Measurements from ENCODE around the gene ACOT7. TPM values are rescaled to one million over a fixed set of nuclear protein-coding genes. Genes with fewer than 3 reads are reported as not detected.

Gene ACOT7
- total and polyA plus RNA-seq, 2 of the 13 experiments (the other 11 are each of a cell fraction or from before 2014, with no cell fraction given): 33.0 to 55.8 TPM

- no peak for TF ChIP-seq HOMEZ (CRISPR knock-in tag; IDR thresholded peaks at IDR 0.05; ENCODE audit: low read depth)
- TF ChIP-seq, protein P1, sequence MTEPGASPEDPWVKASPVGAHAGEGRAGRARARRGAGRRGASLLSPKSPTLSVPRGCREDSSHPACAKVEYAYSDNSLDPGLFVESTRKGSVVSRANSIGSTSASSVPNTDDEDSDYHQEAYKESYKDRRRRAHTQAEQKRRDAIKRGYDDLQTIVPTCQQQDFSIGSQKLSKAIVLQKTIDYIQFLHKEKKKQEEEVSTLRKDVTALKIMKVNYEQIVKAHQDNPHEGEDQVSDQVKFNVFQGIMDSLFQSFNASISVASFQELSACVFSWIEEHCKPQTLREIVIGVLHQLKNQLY (CRISPR knock-in tag; IDR thresholded peaks at IDR 0.05): no peak
- TF ChIP-seq CHCHD3 (CRISPR knock-in tag; IDR thresholded peaks at IDR 0.05): no peak
- TF ChIP-seq, protein P2, sequence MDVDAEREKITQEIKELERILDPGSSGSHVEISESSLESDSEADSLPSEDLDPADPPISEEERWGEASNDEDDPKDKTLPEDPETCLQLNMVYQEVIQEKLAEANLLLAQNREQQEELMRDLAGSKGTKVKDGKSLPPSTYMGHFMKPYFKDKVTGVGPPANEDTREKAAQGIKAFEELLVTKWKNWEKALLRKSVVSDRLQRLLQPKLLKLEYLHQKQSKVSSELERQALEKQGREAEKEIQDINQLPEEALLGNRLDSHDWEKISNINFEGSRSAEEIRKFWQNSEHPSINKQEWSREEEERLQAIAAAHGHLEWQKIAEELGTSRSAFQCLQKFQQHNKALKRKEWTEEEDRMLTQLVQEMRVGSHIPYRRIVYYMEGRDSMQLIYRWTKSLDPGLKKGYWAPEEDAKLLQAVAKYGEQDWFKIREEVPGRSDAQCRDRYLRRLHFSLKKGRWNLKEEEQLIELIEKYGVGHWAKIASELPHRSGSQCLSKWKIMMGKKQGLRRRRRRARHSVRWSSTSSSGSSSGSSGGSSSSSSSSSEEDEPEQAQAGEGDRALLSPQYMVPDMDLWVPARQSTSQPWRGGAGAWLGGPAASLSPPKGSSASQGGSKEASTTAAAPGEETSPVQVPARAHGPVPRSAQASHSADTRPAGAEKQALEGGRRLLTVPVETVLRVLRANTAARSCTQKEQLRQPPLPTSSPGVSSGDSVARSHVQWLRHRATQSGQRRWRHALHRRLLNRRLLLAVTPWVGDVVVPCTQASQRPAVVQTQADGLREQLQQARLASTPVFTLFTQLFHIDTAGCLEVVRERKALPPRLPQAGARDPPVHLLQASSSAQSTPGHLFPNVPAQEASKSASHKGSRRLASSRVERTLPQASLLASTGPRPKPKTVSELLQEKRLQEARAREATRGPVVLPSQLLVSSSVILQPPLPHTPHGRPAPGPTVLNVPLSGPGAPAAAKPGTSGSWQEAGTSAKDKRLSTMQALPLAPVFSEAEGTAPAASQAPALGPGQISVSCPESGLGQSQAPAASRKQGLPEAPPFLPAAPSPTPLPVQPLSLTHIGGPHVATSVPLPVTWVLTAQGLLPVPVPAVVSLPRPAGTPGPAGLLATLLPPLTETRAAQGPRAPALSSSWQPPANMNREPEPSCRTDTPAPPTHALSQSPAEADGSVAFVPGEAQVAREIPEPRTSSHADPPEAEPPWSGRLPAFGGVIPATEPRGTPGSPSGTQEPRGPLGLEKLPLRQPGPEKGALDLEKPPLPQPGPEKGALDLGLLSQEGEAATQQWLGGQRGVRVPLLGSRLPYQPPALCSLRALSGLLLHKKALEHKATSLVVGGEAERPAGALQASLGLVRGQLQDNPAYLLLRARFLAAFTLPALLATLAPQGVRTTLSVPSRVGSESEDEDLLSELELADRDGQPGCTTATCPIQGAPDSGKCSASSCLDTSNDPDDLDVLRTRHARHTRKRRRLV (CRISPR knock-in tag; IDR thresholded peaks at IDR 0.05): no peak
- TF ChIP-seq XRCC5 (optimal IDR thresholded peaks at IDR 0.05; ENCODE audit: low read length): peak; percentile 82
- TF ChIP-seq REPIN1 (CRISPR knock-in tag; IDR thresholded peaks at IDR 0.05; ENCODE audit: borderline replicate concordance, low read depth): no peak
- TF ChIP-seq NFRKB (IDR thresholded peaks at IDR 0.05): no peak
- TF ChIP-seq, protein P3, sequence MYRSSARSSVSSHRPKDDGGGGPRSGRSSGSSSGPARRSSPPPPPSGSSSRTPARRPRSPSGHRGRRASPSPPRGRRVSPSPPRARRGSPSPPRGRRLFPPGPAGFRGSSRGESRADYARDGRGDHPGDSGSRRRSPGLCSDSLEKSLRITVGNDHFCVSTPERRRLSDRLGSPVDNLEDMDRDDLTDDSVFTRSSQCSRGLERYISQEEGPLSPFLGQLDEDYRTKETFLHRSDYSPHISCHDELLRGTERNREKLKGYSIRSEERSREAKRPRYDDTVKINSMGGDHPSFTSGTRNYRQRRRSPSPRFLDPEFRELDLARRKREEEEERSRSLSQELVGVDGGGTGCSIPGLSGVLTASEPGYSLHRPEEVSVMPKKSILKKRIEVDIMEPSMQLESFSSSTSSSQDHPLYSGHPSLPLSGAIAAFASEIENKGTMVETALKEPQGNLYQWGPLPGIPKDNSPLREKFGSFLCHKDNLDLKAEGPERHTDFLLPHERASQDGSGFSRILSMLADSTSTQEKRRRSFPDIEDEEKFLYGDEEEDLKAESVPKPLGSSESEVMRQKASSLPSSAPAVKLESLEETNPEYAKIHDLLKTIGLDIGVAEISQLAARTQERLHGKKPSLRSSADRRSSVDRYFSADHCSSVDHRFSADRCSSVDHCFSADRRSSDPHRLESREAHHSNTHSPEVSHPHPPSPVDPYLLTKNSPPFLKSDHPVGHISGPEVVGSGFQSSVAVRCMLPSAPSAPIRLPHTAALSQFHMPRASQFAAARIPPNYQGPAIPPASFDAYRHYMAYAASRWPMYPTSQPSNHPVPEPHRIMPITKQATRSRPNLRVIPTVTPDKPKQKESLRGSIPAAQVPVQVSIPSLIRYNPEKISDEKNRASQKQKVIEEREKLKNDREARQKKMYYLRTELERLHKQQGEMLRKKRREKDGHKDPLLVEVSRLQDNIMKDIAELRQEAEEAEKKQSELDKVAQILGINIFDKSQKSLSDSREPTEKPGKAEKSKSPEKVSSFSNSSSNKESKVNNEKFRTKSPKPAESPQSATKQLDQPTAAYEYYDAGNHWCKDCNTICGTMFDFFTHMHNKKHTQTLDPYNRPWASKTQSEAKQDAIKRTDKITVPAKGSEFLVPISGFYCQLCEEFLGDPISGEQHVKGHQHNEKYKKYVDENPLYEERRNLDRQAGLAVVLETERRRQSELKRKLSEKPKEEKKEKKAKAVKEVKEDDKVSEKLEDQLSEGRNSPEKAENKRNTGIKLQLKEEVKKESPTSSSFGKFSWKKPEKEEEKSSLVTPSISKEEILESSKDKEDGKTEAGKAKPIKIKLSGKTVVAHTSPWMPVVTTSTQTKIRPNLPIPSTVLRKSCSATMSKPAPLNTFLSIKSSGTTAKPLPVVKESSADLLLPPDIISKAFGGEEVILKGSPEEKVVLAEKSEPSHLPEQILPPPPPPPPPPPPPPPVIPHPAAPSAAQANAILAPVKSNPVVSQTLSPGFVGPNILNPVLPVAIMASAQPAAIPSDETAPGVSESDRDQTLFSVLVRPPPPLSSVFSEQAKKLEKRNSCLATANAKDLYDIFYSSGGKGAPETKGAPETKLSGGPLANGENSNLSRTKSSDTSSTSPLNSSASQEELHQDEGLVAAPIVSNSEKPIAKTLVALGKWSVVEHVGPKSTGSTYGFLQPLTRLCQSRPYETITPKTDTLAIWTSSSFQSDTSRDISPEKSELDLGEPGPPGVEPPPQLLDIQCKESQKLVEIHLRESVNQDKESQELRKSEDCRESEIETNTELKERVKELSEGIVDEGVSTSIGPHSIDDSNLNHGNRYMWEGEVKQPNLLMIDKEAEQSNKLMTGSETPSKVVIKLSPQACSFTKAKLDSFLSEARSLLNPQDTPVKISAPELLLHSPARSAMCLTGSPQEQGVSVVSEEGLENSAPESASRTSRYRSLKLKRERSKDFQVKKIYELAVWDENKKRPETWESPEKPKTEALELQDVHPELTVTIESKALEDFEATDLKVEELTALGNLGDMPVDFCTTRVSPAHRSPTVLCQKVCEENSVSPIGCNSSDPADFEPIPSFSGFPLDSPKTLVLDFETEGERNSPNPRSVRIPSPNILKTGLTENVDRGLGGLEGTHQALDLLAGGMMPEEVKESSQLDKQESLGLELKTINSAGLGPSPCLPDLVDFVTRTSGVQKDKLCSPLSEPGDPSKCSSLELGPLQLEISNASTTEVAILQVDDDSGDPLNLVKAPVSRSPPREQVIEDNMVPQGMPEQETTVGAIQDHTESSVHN (CRISPR knock-in tag; IDR thresholded peaks at IDR 0.05): peak; percentile 19; the same call in 1 of the 2 replicates
- no peak for TF ChIP-seq ONECUT2 (CRISPR knock-in tag; IDR thresholded peaks at IDR 0.05)
- no peak for TF ChIP-seq ZNF597 (CRISPR knock-in tag; IDR thresholded peaks at IDR 0.05)
- no peak for TF ChIP-seq ZNF264 (CRISPR knock-in tag; IDR thresholded peaks at IDR 0.05)
These were observed 34.1 kb downstream of the ACOT7 start (continued) for GRCh38 chr1:6359216-6360116.

Data from HepG2 (cell line).